Kidney (tissue), 14 donors: ENCODE results near the gene DLGAP1. TPM values are rescaled to one million over a fixed set of nuclear protein-coding genes. Genes with fewer than 3 reads are reported as not detected.

Experiments
- DNase-seq, 5 donors: peaks; one replicate each; pipeline ENCODE4 v3.0.0-alpha.2; 2013 to 2020
- FAIRE-seq: peaks from 2 replicates; lab custom pipeline; 2012; peaks lifted over from hg19 to GRCh38; lab: Jason Lieb, UNC
- H3K27ac ChIP-seq, 2 donors: one replicate each; pipeline ENCODE4 v1.7.0; 2013; ENCODE audit warnings: low read depth in 2 of 2, low read length in 2 of 2, inconsistent platforms in 1 of 2
- H3K27me3 ChIP-seq: one replicate; pipeline ENCODE4 v1.7.1; 2013; ENCODE audit warnings: low read length, inconsistent platforms; ENCODE audit not compliant: control insufficient read depth, insufficient read depth
- H3K36me3 ChIP-seq, 3 donors: one replicate each; pipeline versions ENCODE4 v1.7.0 to v1.7.1; 2013; ENCODE audit warnings: low read length in 3 of 3, control low read depth in 1 of 3, inconsistent platforms in 1 of 3; ENCODE audit not compliant: insufficient read depth in 3 of 3, control insufficient read depth in 2 of 3
- H3K4me1 ChIP-seq, 3 donors: one replicate each; pipeline versions ENCODE4 v1.7.0 to v1.7.1; 2013; ENCODE audit warnings: low read length in 3 of 3, inconsistent platforms in 1 of 3, low read depth in 1 of 3; ENCODE audit not compliant: control insufficient read depth in 2 of 3, insufficient read depth in 2 of 3
- H3K4me3 ChIP-seq, 3 donors: one replicate each; pipeline versions ENCODE4 v1.7.0 to v1.8.1; 2013; ENCODE audit warnings: low read length in 3 of 3, control low read depth in 1 of 3, inconsistent platforms in 1 of 3
- H3K9ac ChIP-seq, 3 donors: one replicate each; pipeline versions ENCODE4 v1.7.0 to v1.7.1; 2013; ENCODE audit warnings: low read length in 3 of 3, control low read depth in 1 of 3, inconsistent platforms in 1 of 3
- H3K9me3 ChIP-seq, 3 donors: one replicate each; pipeline versions ENCODE4 v1.7.0 to v1.7.1; 2013; ENCODE audit warnings: low read length in 3 of 3, control low read depth in 1 of 3, inconsistent platforms in 1 of 3; ENCODE audit not compliant: control insufficient read depth in 2 of 3, insufficient read depth in 1 of 3
- intact Hi-C: fragments of 100-400 bp; cut with DNase I; formaldehyde crosslinking; loops from one replicate; pipeline ENCODE4 v1.11.1; 2022
- polyA plus RNA-seq: library from polyadenylated mRNA; stranded (reverse); fragments of 350-450 nt; fragmentation: Illumina TruSeq; extraction: RNeasy Lipid Tissue Mini Kit (QIAGEN cat#74804); gene quantifications from one replicate; pipeline ENCODE4 v1.2.3, GENCODE V29; 2014; ENCODE audit warnings: low read depth, low replicate concordance; ENCODE audit not compliant: insufficient read depth
- total RNA-seq: library from RNA; stranded (reverse); fragmentation: NEBNext Ultra II Directional; extraction: Animal tissue kit (Norgen Biotek cat#: 25700); gene quantifications from one replicate; pipeline ENCODE4 v1.2.1, GENCODE V29; 2021
- TF ChIP-seq, protein P1 (sequence below): IDR thresholded peaks from 3 replicates; pipeline ENCODE4 v1.5.1; 2012; ENCODE audit warnings: mild to moderate bottlenecking, moderate library complexity, borderline replicate concordance; ENCODE audit not compliant: insufficient read depth; ENCODE audit errors: extremely low read depth
- donor health status: control.
- donor health status: control.
- donor health status: control.
- donor health status: control.
- donor health status: control.
- donor health status: DM: yes; HTN: yes; CAD: no.
- donor health status: Normal renal cell carcinoma (clear cell type).

Gene DLGAP1
- total and polyA plus RNA-seq, 2 donors from 2014 or later = 1.2 to 32.8 TPM

DNA sequence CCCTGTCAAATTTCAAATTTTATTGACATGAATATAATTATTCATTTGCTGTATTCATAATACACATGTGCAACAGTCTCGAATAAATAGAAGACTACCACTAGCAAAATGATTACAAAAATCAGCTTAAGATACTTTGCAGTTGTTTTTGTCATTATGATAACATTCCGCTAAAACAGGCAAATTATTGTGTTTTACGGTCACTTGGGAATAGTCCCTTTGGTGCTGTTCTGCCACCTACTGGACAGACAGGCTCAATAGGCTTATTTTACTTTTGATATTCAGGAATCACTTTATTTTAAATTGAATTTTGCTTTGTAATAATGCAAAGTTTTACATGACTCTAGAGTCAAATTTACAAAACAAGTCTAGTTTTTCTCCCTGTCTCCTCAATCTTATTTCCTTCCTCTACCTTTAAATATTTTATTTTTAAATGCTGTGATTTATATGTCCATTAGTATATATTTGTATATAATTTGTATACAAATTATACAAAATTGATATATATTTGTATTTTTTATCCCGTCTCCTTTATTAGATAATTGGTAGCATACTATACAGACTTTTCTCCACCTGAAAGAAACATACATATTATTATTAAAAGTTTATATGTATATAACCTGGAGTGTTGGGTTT, 456.3 kb downstream of the DLGAP1 start:
- Histone ChIP-seq H3K4me3 (no peak overlapping the region), H3K4me1 (no peaks in the 10 kb centered on the region), H3K27ac (no peak overlapping the region), H3K36me3 (no peaks in the 10 kb centered on the region), H3K27me3 (no peaks in the 10 kb centered on the region), H3K9me3 (no peaks in the 10 kb centered on the region), H3K9ac (no peak overlapping the region)
- FAIRE-seq (peak; percentile 81), DNase-seq (peak in 3 of 5 donors; percentile 25 to 72 (median 71))
- intact Hi-C loops = no loop called here
- TF ChIP-seq, protein P1, sequence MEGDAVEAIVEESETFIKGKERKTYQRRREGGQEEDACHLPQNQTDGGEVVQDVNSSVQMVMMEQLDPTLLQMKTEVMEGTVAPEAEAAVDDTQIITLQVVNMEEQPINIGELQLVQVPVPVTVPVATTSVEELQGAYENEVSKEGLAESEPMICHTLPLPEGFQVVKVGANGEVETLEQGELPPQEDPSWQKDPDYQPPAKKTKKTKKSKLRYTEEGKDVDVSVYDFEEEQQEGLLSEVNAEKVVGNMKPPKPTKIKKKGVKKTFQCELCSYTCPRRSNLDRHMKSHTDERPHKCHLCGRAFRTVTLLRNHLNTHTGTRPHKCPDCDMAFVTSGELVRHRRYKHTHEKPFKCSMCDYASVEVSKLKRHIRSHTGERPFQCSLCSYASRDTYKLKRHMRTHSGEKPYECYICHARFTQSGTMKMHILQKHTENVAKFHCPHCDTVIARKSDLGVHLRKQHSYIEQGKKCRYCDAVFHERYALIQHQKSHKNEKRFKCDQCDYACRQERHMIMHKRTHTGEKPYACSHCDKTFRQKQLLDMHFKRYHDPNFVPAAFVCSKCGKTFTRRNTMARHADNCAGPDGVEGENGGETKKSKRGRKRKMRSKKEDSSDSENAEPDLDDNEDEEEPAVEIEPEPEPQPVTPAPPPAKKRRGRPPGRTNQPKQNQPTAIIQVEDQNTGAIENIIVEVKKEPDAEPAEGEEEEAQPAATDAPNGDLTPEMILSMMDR = peak; percentile 57

DNA sequence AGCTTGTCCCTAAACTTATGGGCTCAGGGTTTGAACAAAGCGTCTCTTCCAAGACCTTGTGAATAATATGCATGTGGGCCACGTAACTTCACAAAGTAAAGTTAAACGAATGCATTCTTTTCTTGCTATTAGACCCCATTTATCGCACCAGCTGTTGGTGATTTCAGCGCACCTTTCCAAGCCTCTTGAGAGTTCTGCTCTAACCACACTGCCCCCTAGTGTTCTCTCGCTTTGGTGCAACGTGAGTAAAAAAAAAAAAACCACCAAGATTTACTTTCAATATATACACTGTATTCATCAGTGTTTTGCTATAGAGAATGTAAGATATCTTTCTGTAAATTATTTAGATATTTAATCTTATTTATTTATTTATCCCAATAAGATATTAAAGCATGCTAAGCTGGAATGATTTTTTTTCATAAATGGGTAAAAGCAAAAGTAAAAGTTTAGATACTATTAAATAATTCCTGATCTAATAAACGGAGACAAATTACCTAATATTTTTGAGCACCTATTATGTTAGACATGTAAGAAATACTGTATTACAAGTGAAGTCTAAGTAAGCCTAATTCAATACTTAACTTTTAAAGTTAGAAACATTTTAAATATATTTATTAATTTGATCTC, 459.5 kb downstream of the DLGAP1 start:
- H3K9me3 ChIP-seq = no peaks in the 10 kb centered on the region
- intact Hi-C loops = no loop called here
- no peak overlapping the region for H3K27ac ChIP-seq
- peak in 4 of 5 donors; percentile 58 to 93 (median 78) for DNase-seq
- TF ChIP-seq, protein P1 = peak; percentile 70
- no peaks in the 10 kb centered on the region for H3K36me3 ChIP-seq
- H3K4me1 ChIP-seq = no peaks in the 10 kb centered on the region
- H3K9ac ChIP-seq = no peak overlapping the region
- peak; percentile 91 for FAIRE-seq
- peak overlapping the region in 1 of 3 donors; percentile 6 for H3K4me3 ChIP-seq
- no peaks in the 10 kb centered on the region for H3K27me3 ChIP-seq

DNA sequence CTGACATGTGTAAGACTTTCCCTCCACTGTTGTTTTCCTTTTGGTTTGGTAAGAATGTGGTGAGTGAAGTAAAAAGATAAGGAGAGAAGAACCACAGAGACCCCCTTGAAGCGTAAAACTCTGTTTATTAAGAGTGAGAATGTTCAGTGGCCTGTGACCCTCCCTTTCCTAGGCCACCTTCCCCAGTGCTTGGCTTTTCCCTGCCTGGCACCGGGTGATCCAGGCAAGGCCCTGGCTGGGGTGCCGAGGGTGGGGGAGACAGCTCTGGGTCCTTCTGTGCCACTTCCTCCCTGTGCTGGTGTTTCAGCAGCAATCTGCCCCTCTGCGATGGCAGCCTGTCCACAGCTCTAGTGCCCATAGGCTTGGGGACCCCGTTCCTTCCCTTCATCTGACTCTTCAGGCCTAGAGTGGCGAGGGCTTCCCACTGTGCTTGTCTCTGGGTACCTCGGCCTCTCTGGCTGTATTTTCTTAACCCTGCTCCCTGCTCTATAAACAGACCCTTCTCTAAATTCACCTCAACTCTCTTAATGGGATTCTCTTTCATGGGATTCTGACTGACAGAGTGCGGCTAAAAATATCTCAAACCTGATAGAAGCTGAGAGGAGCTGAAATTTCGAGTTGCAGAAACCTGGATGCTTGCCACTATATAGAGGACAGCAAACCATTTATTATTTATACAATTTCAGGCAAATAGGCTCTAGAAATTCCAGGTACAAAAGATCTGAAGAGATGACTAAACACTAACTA, 461.0 kb downstream of the DLGAP1 start:
- Histone ChIP-seq H3K9ac (no peak overlapping the region), H3K4me1 (no peaks in the 10 kb centered on the region), H3K27me3 (no peaks in the 10 kb centered on the region), H3K36me3 (no peaks in the 10 kb centered on the region), H3K4me3 (no peak overlapping the region), H3K9me3 (no peaks in the 10 kb centered on the region), H3K27ac (no peak overlapping the region)
- DNase-seq = peak in 1 of 5 donors; percentile 8
- no peak for FAIRE-seq
- intact Hi-C loops = no loop called here
- TF ChIP-seq, protein P1 = no peak
